Upper lobe of right lung (tissue), 1 donor: ENCODE results near the gene IL1RAPL1. TPM values are rescaled to one million over a fixed set of nuclear protein-coding genes. Genes with fewer than 3 reads are reported as not detected.

ENCODE experiments used
- ATAC-seq: fragments of 200-7000 bp; cut with Tn5 transposase; one replicate; pipeline ENCODE4 v1.9.1; 2020; ENCODE audit warnings: mild to moderate bottlenecking, moderate library complexity
- DNase-seq: peaks from one replicate; pipeline ENCODE4 v3.0.0-alpha.2; 2020
- H3K27ac ChIP-seq: fragments of 200-600 bp; one replicate; pipeline ENCODE4 v1.8.0; 2022
- H3K27me3 ChIP-seq: fragments of 200-600 bp; one replicate; pipeline ENCODE4 v1.8.0; 2022; ENCODE audit warnings: mild to moderate bottlenecking
- H3K36me3 ChIP-seq: fragments of 200-600 bp; one replicate; pipeline ENCODE4 v1.8.0; 2022
- H3K4me1 ChIP-seq: fragments of 200-600 bp; one replicate; pipeline ENCODE4 v1.8.0; 2022
- H3K4me3 ChIP-seq: fragments of 200-600 bp; one replicate; pipeline ENCODE4 v1.8.0; 2022; ENCODE audit warnings: mild to moderate bottlenecking
- H3K9me3 ChIP-seq: fragments of 200-600 bp; one replicate; pipeline ENCODE4 v1.8.0; 2022
- CTCF ChIP-seq: fragments of 200-600 bp; IDR thresholded peaks from one replicate; pipeline ENCODE4 v1.8.0; 2022; ENCODE audit warnings: antibody characterized with exemption
- intact Hi-C: fragments of 100-400 bp; cut with DNase I; formaldehyde crosslinking; loops from one replicate; pipeline ENCODE4 v1.11.0; 2022
- total RNA-seq: library from RNA; stranded (reverse); fragmentation: NEBNext Ultra II Directional; extraction: Animal tissue kit (Norgen Biotek cat#: 25700); gene quantifications from one replicate; pipeline ENCODE4 v1.2.1, GENCODE V29; 2021
- donor health status: DM: no; HTN: yes; CAD: no; lungs with severe emphysema.

IL1RAPL1 gene
- total RNA-seq, 1 donor from 2014 or later = not detected

GRCh38 chrX:29243942-29244341, 656.7 kb downstream of the IL1RAPL1 start:
- H3K4me1 ChIP-seq = no peaks in the 10 kb centered on the region
- no peaks in the 10 kb centered on the region for H3K36me3 ChIP-seq
- H3K4me3 ChIP-seq = no peak overlapping the region
- no peak for ATAC-seq
- H3K27ac ChIP-seq = no peak overlapping the region
- DNase-seq = no peak
- no peak for TF ChIP-seq CTCF
- H3K27me3 ChIP-seq = no peaks in the 10 kb centered on the region
- intact Hi-C loops = no loop called here
- no peaks in the 10 kb centered on the region for H3K9me3 ChIP-seq

DNA sequence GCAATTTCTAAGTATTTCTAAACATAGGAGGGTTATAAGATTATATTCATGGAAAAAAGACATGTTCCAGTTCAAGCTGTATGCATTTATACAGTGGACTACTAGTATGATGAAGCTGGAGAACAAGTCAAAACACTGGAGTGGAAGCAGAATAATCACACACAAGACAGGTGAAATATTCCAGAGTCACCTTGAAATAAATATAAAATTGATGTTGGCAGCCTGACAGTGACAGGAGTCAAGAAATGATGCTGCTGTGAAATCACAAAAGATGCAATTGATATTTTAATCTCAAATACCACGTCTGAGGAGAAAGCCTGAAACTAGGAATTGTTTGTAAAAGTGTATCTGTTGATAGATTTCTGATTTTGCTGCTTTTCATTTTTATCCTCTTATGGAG, 667.3 kb downstream of the IL1RAPL1 start:
- Histone ChIP-seq H3K4me1 (no peaks in the 10 kb centered on the region), H3K9me3 (no peaks in the 10 kb centered on the region), H3K27ac (no peak overlapping the region), H3K27me3 (no peaks in the 10 kb centered on the region), H3K36me3 (no peaks in the 10 kb centered on the region), H3K4me3 (no peak overlapping the region)
- intact Hi-C loops = no loop called here
- ATAC-seq = no peak
- TF ChIP-seq CTCF = no peak
- DNase-seq = no peak

DNA sequence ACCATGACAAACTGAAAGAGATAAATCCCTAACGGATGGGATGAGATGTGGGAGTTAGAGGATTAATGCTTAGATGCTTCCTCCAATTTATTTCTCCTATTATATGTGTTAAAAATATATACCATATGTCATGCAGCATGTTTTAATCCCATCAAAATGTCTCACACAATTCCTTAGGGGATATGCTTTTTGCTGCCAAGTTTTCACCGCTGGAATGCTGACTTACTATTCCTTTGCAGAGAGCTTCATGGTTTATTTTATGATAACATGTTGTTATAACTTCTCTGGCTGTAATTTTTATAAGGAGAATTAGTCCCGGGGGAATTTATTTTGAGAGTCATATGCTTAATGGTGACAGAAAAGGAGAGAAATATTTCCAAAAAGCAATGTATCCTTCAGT, 670.3 kb downstream of the IL1RAPL1 start:
- TF ChIP-seq CTCF = no peak
- Histone ChIP-seq H3K4me1 (no peaks in the 10 kb centered on the region), H3K9me3 (no peaks in the 10 kb centered on the region), H3K36me3 (no peaks in the 10 kb centered on the region), H3K27me3 (no peaks in the 10 kb centered on the region), H3K4me3 (no peak overlapping the region), H3K27ac (no peak overlapping the region)
- intact Hi-C loops = no loop called here
- ATAC-seq = no peak
- no peak for DNase-seq

- Histone ChIP-seq H3K27me3 (no peaks in the 10 kb centered on the region), H3K4me3 (no peak overlapping the region), H3K36me3 (no peaks in the 10 kb centered on the region), H3K9me3 (no peaks in the 10 kb centered on the region), H3K4me1 (no peaks in the 10 kb centered on the region), H3K27ac (no peak overlapping the region)
- TF ChIP-seq CTCF = no peak
- DNase-seq (no peak), ATAC-seq (no peak)
- intact Hi-C loops = no loop called here
These were observed 682.1 kb downstream of the IL1RAPL1 start for GRCh38 chrX:29269390-29269789.

- no peak overlapping the region for H3K4me3 ChIP-seq
- DNase-seq (no peak), ATAC-seq (no peak)
- no peaks in the 10 kb centered on the region for H3K27me3 ChIP-seq
- H3K4me1 ChIP-seq = no peaks in the 10 kb centered on the region
- no peak for TF ChIP-seq CTCF
- intact Hi-C loops = no loop called here
- H3K9me3 ChIP-seq = no peaks in the 10 kb centered on the region
- no peaks in the 10 kb centered on the region for H3K36me3 ChIP-seq
- no peak overlapping the region for H3K27ac ChIP-seq
These were observed 687.3 kb downstream of the IL1RAPL1 start for GRCh38 chrX:29274517-29274916.

- intact Hi-C loops = no loop called here
- ATAC-seq = no peak
These were observed 688.7 kb downstream of the IL1RAPL1 start for GRCh38 chrX:29275928-29276327.

More at GRCh38 chrX:29275928-29276327, 688.7 kb downstream of the IL1RAPL1 start:
- Histone ChIP-seq H3K4me3 (no peak overlapping the region), H3K27ac (no peak overlapping the region), H3K27me3 (no peaks in the 10 kb centered on the region), H3K9me3 (no peaks in the 10 kb centered on the region), H3K4me1 (no peaks in the 10 kb centered on the region), H3K36me3 (no peaks in the 10 kb centered on the region)
- no peak for DNase-seq
- no peak for TF ChIP-seq CTCF
